Occipital lobe (tissue), 3 donors: ENCODE results near the gene PRSS58. TPM values are rescaled to one million over a fixed set of nuclear protein-coding genes. Genes with fewer than 3 reads are reported as not detected.

ENCODE experiments used
- DNase-seq: peaks from one replicate; lab custom pipeline; 2025; lab: John Stamatoyannopoulos, UW
- small RNA-seq: library from RNA; depleted of rRNA; stranded (forward); fragments of <200 nt; gene quantifications from one replicate; pipeline ENCODE3, GENCODE V24; 2014
- total RNA-seq: library from RNA; depleted of rRNA; stranded (reverse); fragments of >200 nt; gene quantifications from one replicate; pipeline ENCODE4 v1.2.3, GENCODE V29; 2014

PRSS58 gene
- total RNA-seq, 1 donor from 2014 or later: not detected

DNA sequence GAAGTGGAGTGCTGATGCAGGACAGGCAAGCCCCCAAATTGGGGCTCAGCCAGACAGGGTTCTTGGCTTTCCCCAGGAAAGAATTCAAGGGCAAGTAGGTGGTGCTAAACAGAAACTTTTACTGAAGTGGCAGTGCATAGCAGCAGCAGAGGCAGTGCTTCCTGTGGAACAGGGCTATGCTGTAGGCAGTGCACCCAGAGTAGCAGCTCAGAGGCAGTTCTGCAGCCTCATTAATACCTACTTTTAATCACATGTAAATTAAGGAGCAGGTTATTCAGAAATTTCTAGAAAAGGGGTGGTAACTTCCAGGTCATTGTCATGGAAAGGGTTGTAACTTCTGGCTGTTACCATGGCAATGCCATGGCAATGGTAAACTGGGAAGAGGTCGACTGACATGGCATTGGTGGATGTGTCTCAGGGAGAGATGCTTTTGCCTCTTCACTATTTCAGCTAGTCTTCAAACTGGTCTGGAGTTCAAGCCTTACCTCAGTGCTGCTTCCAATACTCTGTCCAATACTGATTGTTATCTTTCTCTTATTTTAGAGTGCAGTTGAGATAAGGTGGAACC lies 29.2 kb downstream of the PRSS58 start:
- DNase-seq: no peak

Small RNA genes within 50 kb of the gene (small RNA-seq; reads per million reads assigned to genes)
- not detected for gene TRBV1

Other genes starting within 250 kb of the PRSS58 start
- not detected for gene MGAM2, start 146.3 kb downstream of the PRSS58 start, total RNA-seq